ENCODE data around the gene EDEM2. TPM values are rescaled to one million over a fixed set of nuclear protein-coding genes. Genes with fewer than 3 reads are reported as not detected.
"Not testable (repeated sequence)": the region's sequence is repeated elsewhere in the genome, so short reads cannot be mapped to it uniquely, and the experiment has no call there.

EDEM2 gene
- total RNA-seq, result 13.6 TPM

GRCh38 chr20:35146920-35147574, at the start of gene EDEM2:
Gene EDEM2, minus strand, starts transcription at chr20:35147336. Its CDS starts 78 bp downstream, at chr20:35147258.
- peak; percentile 98 for DNase-seq

GRCh38 chr20:35196313-35196712, 49.2 kb upstream of the EDEM2 start:
- DNase-seq, result no peak

- DNase-seq, result not testable (repeated sequence)
Observed at GRCh38 chr20:35193031-35193791, 46.1 kb upstream of the EDEM2 start.

- DNase-seq, result peak; percentile 26
Observed at GRCh38 chr20:35192118-35192872, 45.2 kb upstream of the EDEM2 start.

GRCh38 chr20:35191419-35192117, 44.4 kb upstream of the EDEM2 start:
- DNase-seq, result no peak

- no peak for DNase-seq
Observed at GRCh38 chr20:35190556-35190955, 43.4 kb upstream of the EDEM2 start.

- DNase-seq, result not testable (repeated sequence)
Observed at GRCh38 chr20:35189223-35189622, 42.1 kb upstream of the EDEM2 start.

- DNase-seq, result no peak
Observed at GRCh38 chr20:35187584-35188190, 40.6 kb upstream of the EDEM2 start.

- DNase-seq, result not testable (repeated sequence)
Observed at GRCh38 chr20:35186691-35187289, 39.7 kb upstream of the EDEM2 start.

GRCh38 chr20:35181731-35182130, 34.6 kb upstream of the EDEM2 start:
- DNase-seq, result no peak

- DNase-seq, result no peak
Observed at GRCh38 chr20:35180266-35180665, 33.1 kb upstream of the EDEM2 start.

- no peak for DNase-seq
Observed at GRCh38 chr20:35179292-35180212, 32.4 kb upstream of the EDEM2 start.

GRCh38 chr20:35176132-35176531, 29.0 kb upstream of the EDEM2 start:
- DNase-seq, result no peak

GRCh38 chr20:35174458-35175216, 27.5 kb upstream of the EDEM2 start:
- no peak for DNase-seq

- no peak for DNase-seq
Observed at GRCh38 chr20:35173576-35174192, 26.5 kb upstream of the EDEM2 start.

GRCh38 chr20:35172434-35172806, 25.3 kb upstream of the EDEM2 start:
- DNase-seq, result no peak

GRCh38 chr20:35171753-35172433, 24.8 kb upstream of the EDEM2 start, which contains the start of gene PROCR:
Gene PROCR, plus strand, starts transcription at chr20:35172072. Its CDS starts 83 bp downstream, at chr20:35172155.
- DNase-seq, result peak; percentile 82

GRCh38 chr20:35171438-35171752, 24.3 kb upstream of the EDEM2 start:
- DNase-seq, result no peak

Data from tongue (tissue), 2 donors.